ENCODE data around the gene NF2.

NF2 gene

GRCh38 chr22:29639096-29639495 is 35.7 kb downstream of the NF2 start:
- H3K4me1 ChIP-seq (ENCODE audit: control insufficient read depth, low read length): no peaks in the 10 kb centered on the region
- H3K4me2 ChIP-seq (ENCODE audit: low read length): no peak overlapping the region
- peaks cover 36% of the 10 kb centered on the region for H3K36me3 ChIP-seq (ENCODE audit: control insufficient read depth, low read length)

GRCh38 chr22:29641042-29641699 is 37.7 kb downstream of the NF2 start:
- peaks cover 45% of the 10 kb centered on the region for H3K36me3 ChIP-seq (ENCODE audit: control insufficient read depth, low read length)
- H3K4me1 ChIP-seq (ENCODE audit: control insufficient read depth, low read length): no peaks in the 10 kb centered on the region
- H3K9me2 ChIP-seq (replicated peaks; ENCODE audit: control insufficient read depth, low read length): no peaks in the 10 kb centered on the region
- H3K27ac ChIP-seq (ENCODE audit: low read depth, low read length): no peak overlapping the region
- no peak overlapping the region for H3K4me3 ChIP-seq (ENCODE audit: low read length)
- H3K9me3 ChIP-seq (ENCODE audit: control insufficient read depth, insufficient read depth, low read length): no peaks in the 10 kb centered on the region
- no peak overlapping the region for H3K4me2 ChIP-seq (ENCODE audit: low read length)
- H3K79me2 ChIP-seq (ENCODE audit: control insufficient read depth, low read length): peaks cover 6% of the 10 kb centered on the region; the same call in 1 of the 2 replicates
- no peaks in the 10 kb centered on the region for H4K20me1 ChIP-seq (ENCODE audit: control insufficient read depth, insufficient read depth, low read depth, low read length)
- TF ChIP-seq CTCF (IDR thresholded peaks at IDR 0.05; ENCODE audit: low read depth, low read length, poor library complexity, severe bottlenecking) (no peak), EZH2phosphoT487 (IDR thresholded peaks at IDR 0.05; ENCODE audit: borderline replicate concordance, low read length) (no peak)
- no peaks in the 10 kb centered on the region for H3F3A ChIP-seq (ENCODE audit: control insufficient read depth, insufficient read depth)
- H3K27me3 ChIP-seq (ENCODE audit: control insufficient read depth, low read length): no peaks in the 10 kb centered on the region

More at GRCh38 chr22:29639096-29639495, 35.7 kb downstream of the NF2 start:
- no peaks in the 10 kb centered on the region for H3K27me3 ChIP-seq (ENCODE audit: control insufficient read depth, low read length)
- H3K9me3 ChIP-seq (ENCODE audit: control insufficient read depth, insufficient read depth, low read length): no peaks in the 10 kb centered on the region
- TF ChIP-seq EZH2phosphoT487 (IDR thresholded peaks at IDR 0.05; ENCODE audit: borderline replicate concordance, low read length) (no peak), CTCF (IDR thresholded peaks at IDR 0.05; ENCODE audit: low read depth, low read length, poor library complexity, severe bottlenecking) (no peak)
- no peak overlapping the region for H3K4me3 ChIP-seq (ENCODE audit: low read length)
- no peak overlapping the region for H3K27ac ChIP-seq (ENCODE audit: low read depth, low read length)
- H3K79me2 ChIP-seq (ENCODE audit: control insufficient read depth, low read length): peaks cover 9% of the 10 kb centered on the region
- H3F3A ChIP-seq (ENCODE audit: control insufficient read depth, insufficient read depth): peaks cover 2% of the 10 kb centered on the region; the same call in 1 of the 2 replicates
- no peaks in the 10 kb centered on the region for H4K20me1 ChIP-seq (ENCODE audit: control insufficient read depth, insufficient read depth, low read depth, low read length)
- H3K9me2 ChIP-seq (replicated peaks; ENCODE audit: control insufficient read depth, low read length): no peaks in the 10 kb centered on the region

- TF ChIP-seq CTCF (IDR thresholded peaks at IDR 0.05; ENCODE audit: low read depth, low read length, poor library complexity, severe bottlenecking) (no peak), EZH2phosphoT487 (IDR thresholded peaks at IDR 0.05; ENCODE audit: borderline replicate concordance, low read length) (no peak)
- H3K4me3 ChIP-seq (ENCODE audit: low read length): no peak overlapping the region
- H3K9me3 ChIP-seq (ENCODE audit: control insufficient read depth, insufficient read depth, low read length): no peaks in the 10 kb centered on the region
- no peaks in the 10 kb centered on the region for H3F3A ChIP-seq (ENCODE audit: control insufficient read depth, insufficient read depth)
- no peak overlapping the region for H3K27ac ChIP-seq (ENCODE audit: low read depth, low read length)
- H3K27me3 ChIP-seq (ENCODE audit: control insufficient read depth, low read length): no peaks in the 10 kb centered on the region
- no peaks in the 10 kb centered on the region for H4K20me1 ChIP-seq (ENCODE audit: control insufficient read depth, insufficient read depth, low read depth, low read length)
- no peaks in the 10 kb centered on the region for H3K9me2 ChIP-seq (replicated peaks; ENCODE audit: control insufficient read depth, low read length)
- peaks cover 45% of the 10 kb centered on the region for H3K36me3 ChIP-seq (ENCODE audit: control insufficient read depth, low read length)
- no peaks in the 10 kb centered on the region for H3K4me1 ChIP-seq (ENCODE audit: control insufficient read depth, low read length)
- no peak overlapping the region for H3K4me2 ChIP-seq (ENCODE audit: low read length)
- no peaks in the 10 kb centered on the region for H3K79me2 ChIP-seq (ENCODE audit: control insufficient read depth, low read length)
Observed at GRCh38 chr22:29641700-29642330, 38.4 kb downstream of the NF2 start.
